GM21360 (cell line): ENCODE measurements around the gene SUFU.
"Not testable (repeated sequence)": the region's sequence is repeated elsewhere in the genome, so short reads cannot be mapped to it uniquely, and the experiment has no call there.

Experiments used
- ATAC-seq: cut with Tn5 transposase; IDR thresholded peaks from one replicate; pipeline ENCODE4 v1.9.1; 2021; ENCODE audit warnings: mild to moderate bottlenecking, moderate library complexity; ENCODE audit not compliant: unreplicated experiment

The SUFU gene

GRCh38 chr10:102511583-102512274 lies 8.0 kb downstream of the SUFU start:
- peak; percentile 71 for ATAC-seq

- ATAC-seq: no peak
Measured at GRCh38 chr10:102514487-102515311, 10.9 kb downstream of the SUFU start.

- no peak for ATAC-seq
Measured at GRCh38 chr10:102515724-102516123, 12.0 kb downstream of the SUFU start.

GRCh38 chr10:102517553-102517952 lies 13.8 kb downstream of the SUFU start:
- no peak for ATAC-seq

GRCh38 chr10:102519246-102519825 lies 15.6 kb downstream of the SUFU start:
- no peak for ATAC-seq

GRCh38 chr10:102522874-102523249 lies 19.1 kb downstream of the SUFU start:
- no peak for ATAC-seq

- no peak for ATAC-seq
Measured at GRCh38 chr10:102523250-102524029, 19.7 kb downstream of the SUFU start.

- ATAC-seq: no peak
Measured at GRCh38 chr10:102524746-102525145, 21.0 kb downstream of the SUFU start.

GRCh38 chr10:102527546-102527945 lies 23.8 kb downstream of the SUFU start:
- ATAC-seq: no peak

GRCh38 chr10:102534333-102534732 lies 30.6 kb downstream of the SUFU start:
- no peak for ATAC-seq

- not testable (repeated sequence) for ATAC-seq
Measured at GRCh38 chr10:102534966-102535365, 31.2 kb downstream of the SUFU start.

- no peak for ATAC-seq
Measured at GRCh38 chr10:102535481-102536147, 31.8 kb downstream of the SUFU start.

GRCh38 chr10:102537367-102537766 lies 33.6 kb downstream of the SUFU start:
- ATAC-seq: no peak

- ATAC-seq: no peak
Measured at GRCh38 chr10:102537948-102538347, 34.2 kb downstream of the SUFU start.

- ATAC-seq: no peak
Measured at GRCh38 chr10:102538811-102539210, 35.0 kb downstream of the SUFU start.

- no peak for ATAC-seq
Measured at GRCh38 chr10:102540023-102540422, 36.3 kb downstream of the SUFU start.

GRCh38 chr10:102542800-102543418 lies 39.1 kb downstream of the SUFU start:
- ATAC-seq: no peak

- no peak for ATAC-seq
Measured at GRCh38 chr10:102545265-102545871, 41.6 kb downstream of the SUFU start.

- ATAC-seq: no peak
Measured at GRCh38 chr10:102545997-102546396, 42.2 kb downstream of the SUFU start.
